Colonic mucosa (tissue), 4 donors: Measurements from ENCODE around the gene ZNF536. TPM values are rescaled to one million over a fixed set of nuclear protein-coding genes. Genes with fewer than 3 reads are reported as not detected.

Experiments
- DNase-seq: peaks from one replicate; pipeline ENCODE4 v3.0.0-alpha.2; 2020
- H3K27ac ChIP-seq: fragments of 200-600 bp; one replicate; pipeline ENCODE4 v1.8.0; 2021
- H3K27me3 ChIP-seq: fragments of 200-600 bp; one replicate; pipeline ENCODE4 v1.8.0; 2021
- H3K36me3 ChIP-seq: fragments of 200-600 bp; one replicate; pipeline ENCODE4 v1.8.0; 2021
- H3K4me1 ChIP-seq: fragments of 200-600 bp; one replicate; pipeline ENCODE4 v1.8.0; 2021; ENCODE audit warnings: mild to moderate bottlenecking
- H3K4me3 ChIP-seq: fragments of 200-600 bp; one replicate; pipeline ENCODE4 v1.8.0; 2021
- H3K9ac ChIP-seq, 2 donors: one replicate each; pipeline ENCODE4 v1.7.0; 2013; ENCODE audit warnings: control low read depth in 2 of 2, low read depth in 2 of 2, low read length in 2 of 2
- H3K9me3 ChIP-seq: fragments of 200-600 bp; one replicate; pipeline ENCODE4 v1.8.0; 2021
- CTCF ChIP-seq: fragments of 200-600 bp; IDR thresholded peaks from one replicate; pipeline ENCODE4 v1.8.0; 2022; ENCODE audit warnings: antibody characterized with exemption, mild to moderate bottlenecking
- intact Hi-C: fragments of 100-400 bp; cut with DNase I; formaldehyde crosslinking; loops from one replicate; pipeline ENCODE4 v1.14.1; 2022
- total RNA-seq, 2 donors: library from RNA; stranded (reverse); fragmentation: NEBNext Ultra II Directional in 1 of 2; extraction: Animal tissue kit (Norgen Biotek cat#: 25700) in 1 of 2; gene quantifications; one replicate each; pipeline ENCODE4 v1.2.1, GENCODE V29; 2021
- donor health status: healthy.
- donor health status: DM: no; HTN: no; CAD: no.
- donor health status: DM: no; HTN: no; CAD: no.

Gene ZNF536
- total RNA-seq, 2 donors from 2014 or later = 1.3 to 1.4 TPM

- Histone ChIP-seq H3K9ac (no peak overlapping the region), H3K4me3 (no peak overlapping the region), H3K4me1 (no peaks in the 10 kb centered on the region), H3K27me3 (no peaks in the 10 kb centered on the region), H3K27ac (no peak overlapping the region), H3K9me3 (no peaks in the 10 kb centered on the region), H3K36me3 (no peaks in the 10 kb centered on the region)
- intact Hi-C loops = no loop called here
- no peak for TF ChIP-seq CTCF
- DNase-seq = no peak
These were observed 13.9 kb upstream of the ZNF536 start for GRCh38 chr19:30358319-30358718.

GRCh38 chr19:30358821-30359580 is 13.2 kb upstream of the ZNF536 start:
- no peak for TF ChIP-seq CTCF
- no peaks in the 10 kb centered on the region for H3K36me3 ChIP-seq
- no peaks in the 10 kb centered on the region for H3K27me3 ChIP-seq
- H3K4me3 ChIP-seq = no peak overlapping the region
- no peak overlapping the region for H3K27ac ChIP-seq
- intact Hi-C loops = no loop called here
- no peaks in the 10 kb centered on the region for H3K9me3 ChIP-seq
- DNase-seq = no peak
- H3K9ac ChIP-seq = no peak overlapping the region
- H3K4me1 ChIP-seq = no peaks in the 10 kb centered on the region

GRCh38 chr19:30359936-30360335 is 12.2 kb upstream of the ZNF536 start:
- H3K36me3 ChIP-seq = no peaks in the 10 kb centered on the region
- no peak for DNase-seq
- intact Hi-C loops = no loop called here
- H3K4me3 ChIP-seq = no peak overlapping the region
- no peak for TF ChIP-seq CTCF
- H3K27me3 ChIP-seq = no peaks in the 10 kb centered on the region
- H3K9ac ChIP-seq = no peak overlapping the region
- no peak overlapping the region for H3K27ac ChIP-seq
- H3K4me1 ChIP-seq = no peaks in the 10 kb centered on the region
- no peaks in the 10 kb centered on the region for H3K9me3 ChIP-seq

- TF ChIP-seq CTCF = no peak
- DNase-seq = no peak
- no peaks in the 10 kb centered on the region for H3K27me3 ChIP-seq
- no peaks in the 10 kb centered on the region for H3K9me3 ChIP-seq
- no peaks in the 10 kb centered on the region for H3K4me1 ChIP-seq
- H3K27ac ChIP-seq = no peak overlapping the region
- intact Hi-C loops = no loop called here
- H3K9ac ChIP-seq = no peak overlapping the region
- H3K36me3 ChIP-seq = no peaks in the 10 kb centered on the region
- no peak overlapping the region for H3K4me3 ChIP-seq
These were observed 11.6 kb upstream of the ZNF536 start for GRCh38 chr19:30360376-30361106.

- Histone ChIP-seq H3K27me3 (no peaks in the 10 kb centered on the region), H3K4me3 (no peak overlapping the region), H3K36me3 (no peaks in the 10 kb centered on the region), H3K9ac (no peak overlapping the region), H3K4me1 (no peaks in the 10 kb centered on the region), H3K9me3 (no peaks in the 10 kb centered on the region), H3K27ac (no peak overlapping the region)
- no peak for DNase-seq
- no peak for TF ChIP-seq CTCF
- intact Hi-C loops = no loop called here
These were observed 11.1 kb upstream of the ZNF536 start for GRCh38 chr19:30361107-30361447.
